ENCODE measurements around the gene SLC8A1. TPM values are rescaled to one million over a fixed set of nuclear protein-coding genes. Genes with fewer than 3 reads are reported as not detected.

SLC8A1 gene
- total RNA-seq, 4 donors from 2014 or later = 8.1 to 22.9 (median 9.3) TPM

DNA sequence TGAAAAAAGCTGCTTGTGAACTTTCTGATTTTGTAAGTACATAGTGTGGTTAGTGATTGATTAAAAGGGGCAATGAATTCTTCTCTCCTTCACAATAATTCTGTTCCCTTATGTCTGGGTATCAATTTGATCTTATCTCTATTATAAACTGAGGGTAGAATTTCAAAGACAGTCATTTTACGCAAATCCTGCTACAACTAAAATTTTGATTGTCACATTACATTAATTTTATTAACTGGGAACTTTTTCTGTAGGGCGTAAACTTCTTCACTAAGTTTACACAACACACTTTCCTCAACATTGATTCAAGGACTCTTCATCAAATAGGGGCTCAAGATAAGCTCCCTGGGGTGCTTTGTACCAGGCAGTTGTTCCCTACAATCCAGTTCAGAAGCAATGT lies 5.0 kb upstream of the SLC8A1 start:
- TF ChIP-seq, protein P1, sequence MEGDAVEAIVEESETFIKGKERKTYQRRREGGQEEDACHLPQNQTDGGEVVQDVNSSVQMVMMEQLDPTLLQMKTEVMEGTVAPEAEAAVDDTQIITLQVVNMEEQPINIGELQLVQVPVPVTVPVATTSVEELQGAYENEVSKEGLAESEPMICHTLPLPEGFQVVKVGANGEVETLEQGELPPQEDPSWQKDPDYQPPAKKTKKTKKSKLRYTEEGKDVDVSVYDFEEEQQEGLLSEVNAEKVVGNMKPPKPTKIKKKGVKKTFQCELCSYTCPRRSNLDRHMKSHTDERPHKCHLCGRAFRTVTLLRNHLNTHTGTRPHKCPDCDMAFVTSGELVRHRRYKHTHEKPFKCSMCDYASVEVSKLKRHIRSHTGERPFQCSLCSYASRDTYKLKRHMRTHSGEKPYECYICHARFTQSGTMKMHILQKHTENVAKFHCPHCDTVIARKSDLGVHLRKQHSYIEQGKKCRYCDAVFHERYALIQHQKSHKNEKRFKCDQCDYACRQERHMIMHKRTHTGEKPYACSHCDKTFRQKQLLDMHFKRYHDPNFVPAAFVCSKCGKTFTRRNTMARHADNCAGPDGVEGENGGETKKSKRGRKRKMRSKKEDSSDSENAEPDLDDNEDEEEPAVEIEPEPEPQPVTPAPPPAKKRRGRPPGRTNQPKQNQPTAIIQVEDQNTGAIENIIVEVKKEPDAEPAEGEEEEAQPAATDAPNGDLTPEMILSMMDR (IDR thresholded peaks at IDR 0.05) = no peak
- no peak for TF ChIP-seq POLR2A (IDR thresholded peaks at IDR 0.05)
- no peak for TF ChIP-seq EP300 (IDR thresholded peaks at IDR 0.05)
- Histone ChIP-seq H3K4me3 (no peak overlapping the region), H3K27ac (no peak overlapping the region), H3K9me3 (no peaks in the 10 kb centered on the region), H3K27me3 (peaks cover 0 to 7% of the 10 kb centered on the region in 2 donors), H3K4me1 (peaks cover 0 to 10% (median 2%) of the 10 kb centered on the region in 4 donors), H3K36me3 (no peaks in the 10 kb centered on the region)
- DNase-seq (ENCODE audit: low spot score in 2 of 2) = no peak
- whole genome bisulfite sequencing, 2 donors = 94 to 96% methylated on average over 2 of the region's 2 CpGs

- 84 to 89% methylated on average over 5 of the region's 5 CpGs for WGBS, 2 donors
- H3K27ac ChIP-seq = no peak overlapping the region
Measured at GRCh38 chr2:40455661-40456060, 3.8 kb upstream of the SLC8A1 start.

DNA sequence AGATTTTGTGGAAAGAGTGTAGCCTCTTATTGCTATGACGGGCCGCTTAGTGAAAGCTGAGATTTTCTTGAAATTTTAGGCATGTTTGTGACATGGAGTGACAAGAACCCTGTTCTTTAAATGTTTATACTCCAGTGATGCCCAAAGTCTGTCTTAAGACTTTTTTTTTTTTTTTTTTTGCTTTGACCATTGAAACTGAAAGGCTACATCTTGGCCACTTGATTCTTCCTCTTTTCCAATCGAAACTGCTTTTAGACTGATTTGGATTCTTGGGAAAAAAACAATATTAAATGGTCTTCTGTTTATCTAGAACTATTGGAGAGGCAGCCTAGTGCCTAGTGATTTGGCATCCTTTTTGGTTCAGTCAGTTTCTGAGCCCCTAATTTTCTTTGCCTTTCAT lies 2.4 kb upstream of the SLC8A1 start:
- TF ChIP-seq, protein P1 (IDR thresholded peaks at IDR 0.05) = no peak
- TF ChIP-seq EP300 (IDR thresholded peaks at IDR 0.05) (no peak), POLR2A (IDR thresholded peaks at IDR 0.05) (no peak)
- 79 to 86% methylated on average over 3 of the region's 3 CpGs for WGBS, 2 donors
- H3K27ac ChIP-seq = no peak overlapping the region
- peaks cover 0 to 7% of the 10 kb centered on the region in 2 donors for H3K27me3 ChIP-seq
- DNase-seq (ENCODE audit: low spot score in 2 of 2) = no peak
- peaks cover 0 to 22% (median 2%) of the 10 kb centered on the region in 4 donors for H3K4me1 ChIP-seq
- H3K4me3 ChIP-seq = no peak overlapping the region
- H3K9me3 ChIP-seq = no peaks in the 10 kb centered on the region
- H3K36me3 ChIP-seq = no peaks in the 10 kb centered on the region

More at GRCh38 chr2:40455661-40456060, 3.8 kb upstream of the SLC8A1 start:
- peaks cover 0 to 7% of the 10 kb centered on the region in 2 donors for H3K27me3 ChIP-seq
- no peak for TF ChIP-seq POLR2A (IDR thresholded peaks at IDR 0.05)
- no peak for TF ChIP-seq EP300 (IDR thresholded peaks at IDR 0.05)
- TF ChIP-seq, protein P1 (IDR thresholded peaks at IDR 0.05) = no peak
- peaks cover 0 to 18% (median 2%) of the 10 kb centered on the region in 4 donors for H3K4me1 ChIP-seq
- H3K36me3 ChIP-seq = no peaks in the 10 kb centered on the region
- H3K4me3 ChIP-seq = no peak overlapping the region
- no peak for DNase-seq (ENCODE audit: low spot score in 2 of 2)
- H3K9me3 ChIP-seq = no peaks in the 10 kb centered on the region

DNA sequence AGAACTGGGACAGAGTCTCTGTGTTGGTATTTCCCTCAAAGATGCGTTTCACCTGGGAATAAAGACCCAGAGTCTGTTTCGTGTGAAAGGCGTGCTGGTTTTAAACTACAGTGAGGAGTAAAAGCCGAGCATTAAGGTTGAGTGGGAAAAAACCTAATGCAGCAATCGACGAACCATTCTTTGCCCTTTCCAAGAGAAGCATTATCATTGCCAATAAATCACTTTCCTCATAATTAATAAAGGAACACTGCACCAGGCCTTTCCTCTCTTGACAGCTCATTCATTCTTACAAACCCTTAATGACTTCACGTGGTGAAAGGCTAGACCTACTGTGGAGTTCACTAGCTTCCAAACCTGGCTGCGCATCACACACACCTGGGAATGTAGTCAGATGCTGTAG lies 896 bp upstream of the SLC8A1 start:
- no peaks in the 10 kb centered on the region for H3K9me3 ChIP-seq
- H3K27me3 ChIP-seq = peaks cover 0 to 7% of the 10 kb centered on the region in 2 donors
- no peak overlapping the region for H3K27ac ChIP-seq
- TF ChIP-seq POLR2A (IDR thresholded peaks at IDR 0.05) = no peak
- TF ChIP-seq, protein P1 (IDR thresholded peaks at IDR 0.05) = no peak
- TF ChIP-seq EP300 (IDR thresholded peaks at IDR 0.05) = no peak
- WGBS, 2 donors = 73 to 78% methylated on average over 8 of the region's 8 CpGs
- no peak overlapping the region for H3K4me3 ChIP-seq
- no peaks in the 10 kb centered on the region for H3K36me3 ChIP-seq
- H3K4me1 ChIP-seq = peaks cover 0 to 18% (median 2%) of the 10 kb centered on the region in 4 donors
- no peak for DNase-seq (ENCODE audit: low spot score in 2 of 2)

DNA sequence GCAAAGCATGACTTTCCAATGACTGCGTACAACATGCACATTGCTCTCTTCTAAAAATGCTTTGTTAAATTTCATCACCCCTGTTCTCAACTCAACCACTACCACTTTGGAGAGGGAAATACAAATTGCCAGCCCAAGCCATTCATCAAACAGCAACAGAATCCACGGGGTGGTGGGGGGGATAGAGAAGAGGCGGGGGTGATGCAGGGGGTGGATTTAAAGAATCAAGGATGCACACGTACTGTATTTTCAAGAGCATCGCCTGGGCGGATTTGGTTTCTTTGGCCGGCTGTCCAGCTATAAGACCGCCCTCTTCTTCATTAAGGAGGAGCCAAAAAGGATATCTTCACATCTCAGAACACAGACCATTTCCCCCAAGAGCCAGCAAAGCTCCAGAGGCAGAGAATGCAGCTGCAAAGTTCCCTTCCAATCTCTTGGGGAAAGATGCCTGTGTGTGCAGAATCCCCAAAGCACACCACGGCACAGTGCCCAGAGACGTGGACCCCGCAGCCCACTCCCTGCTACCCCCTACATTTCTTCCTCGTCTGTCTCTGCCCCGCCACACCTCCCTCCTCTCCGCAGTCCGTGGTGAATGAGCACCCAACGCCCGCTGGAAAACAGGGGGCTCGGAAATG lies 977 bp downstream of the SLC8A1 start:
- Histone ChIP-seq H3K27ac (peak overlapping the region in 2 of 4 donors; percentile 40 to 64), H3K4me3 (peak overlapping the region; percentile 11 to 60 (median 36)), H3K36me3 (no peaks in the 10 kb centered on the region), H3K27me3 (peaks cover 0 to 7% of the 10 kb centered on the region in 2 donors), H3K4me1 (peaks cover 0 to 18% (median 2%) of the 10 kb centered on the region in 4 donors), H3K9me3 (no peaks in the 10 kb centered on the region)
- no peak for DNase-seq (ENCODE audit: low spot score in 2 of 2)
- TF ChIP-seq, protein P1 (IDR thresholded peaks at IDR 0.05) = no peak
- TF ChIP-seq POLR2A (IDR thresholded peaks at IDR 0.05) = no peak
- no peak for TF ChIP-seq EP300 (IDR thresholded peaks at IDR 0.05)
- WGBS, 2 donors = 2 to 4% methylated on average over 18 of the region's 18 CpGs

All from tibial nerve (tissue), 4 donors.